CD4-positive, alpha-beta T cell treated with Interleukin-12 subunit alpha and Interleukin-12 subunit beta, for 1 hour (primary cell): Measurements from ENCODE around the gene SLC66A2.

Source experiments
- DNase-seq: peaks from one replicate; pipeline ENCODE4 v3.0.0-alpha.2; 2020

SLC66A2 gene

DNA sequence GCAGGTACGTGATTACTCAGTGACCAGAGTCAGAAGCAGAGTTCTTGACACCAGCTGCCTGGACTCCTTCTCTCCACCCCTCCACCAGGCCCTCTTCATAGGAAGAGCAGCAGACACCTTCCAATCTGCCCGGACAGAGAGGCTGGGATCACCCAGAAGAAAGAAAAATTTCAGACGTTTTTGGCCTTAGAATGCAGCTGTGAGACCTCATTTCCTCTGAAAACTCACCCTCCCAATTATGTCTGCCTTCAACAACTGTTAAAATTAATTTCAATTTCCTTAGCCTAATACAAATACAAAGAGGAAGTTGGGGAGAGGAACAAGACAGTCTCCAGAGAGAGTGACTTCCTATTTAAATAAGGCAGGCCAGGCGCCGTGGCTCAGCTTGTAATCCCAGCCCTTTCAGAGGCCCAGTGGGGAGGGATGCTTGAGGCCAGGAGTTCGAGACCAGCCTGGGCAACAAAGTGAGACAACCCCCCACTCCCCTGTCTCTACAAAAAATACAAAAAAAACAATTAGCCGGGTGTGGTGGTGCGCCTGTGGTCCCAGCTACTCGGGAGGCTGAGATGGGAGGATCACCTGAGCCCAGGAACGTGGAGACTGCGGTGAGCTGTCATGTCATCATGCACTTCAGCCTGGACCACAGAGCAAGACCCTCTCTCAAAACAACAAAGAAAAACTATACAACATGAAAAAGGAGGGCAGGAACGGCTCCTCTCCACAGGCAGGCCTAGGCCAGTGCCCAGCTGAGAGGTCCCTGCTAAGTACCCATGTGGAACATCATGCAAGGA is 1.6 kb downstream of the SLC66A2 start:
- peak; percentile 17 for DNase-seq

DNA sequence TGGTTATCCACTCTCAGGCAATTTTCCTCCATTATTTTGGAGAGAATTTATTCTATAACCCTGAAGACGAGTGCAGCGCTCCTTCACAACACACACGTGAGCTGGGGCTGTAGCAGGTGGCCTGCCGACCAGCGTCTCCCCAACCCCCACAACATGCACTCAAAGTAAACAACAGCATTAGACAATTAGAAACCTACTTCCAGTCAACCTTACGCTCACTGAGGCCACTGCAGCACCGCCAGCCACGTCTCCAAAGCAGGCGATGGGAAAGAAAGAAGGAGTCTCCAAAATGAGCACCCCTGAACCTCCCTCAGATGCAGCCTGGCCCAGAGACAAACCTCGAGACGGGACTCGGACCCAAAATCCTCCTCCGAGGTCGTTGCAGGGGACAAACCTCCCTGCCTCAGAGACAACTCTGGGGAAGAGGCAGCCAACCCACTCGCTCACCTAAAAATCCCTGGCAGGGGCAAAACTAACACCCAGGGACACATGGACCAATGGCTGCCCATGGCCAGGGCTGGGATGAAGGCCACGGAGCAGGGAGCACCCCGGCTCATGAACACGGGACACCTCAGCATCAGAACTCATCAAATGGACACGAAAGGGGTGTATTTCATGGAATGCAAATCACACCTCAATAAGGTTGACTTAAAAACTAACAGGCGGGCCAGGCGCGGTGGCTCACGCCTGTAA is 2.6 kb downstream of the SLC66A2 start:
- DNase-seq: no peak

DNA sequence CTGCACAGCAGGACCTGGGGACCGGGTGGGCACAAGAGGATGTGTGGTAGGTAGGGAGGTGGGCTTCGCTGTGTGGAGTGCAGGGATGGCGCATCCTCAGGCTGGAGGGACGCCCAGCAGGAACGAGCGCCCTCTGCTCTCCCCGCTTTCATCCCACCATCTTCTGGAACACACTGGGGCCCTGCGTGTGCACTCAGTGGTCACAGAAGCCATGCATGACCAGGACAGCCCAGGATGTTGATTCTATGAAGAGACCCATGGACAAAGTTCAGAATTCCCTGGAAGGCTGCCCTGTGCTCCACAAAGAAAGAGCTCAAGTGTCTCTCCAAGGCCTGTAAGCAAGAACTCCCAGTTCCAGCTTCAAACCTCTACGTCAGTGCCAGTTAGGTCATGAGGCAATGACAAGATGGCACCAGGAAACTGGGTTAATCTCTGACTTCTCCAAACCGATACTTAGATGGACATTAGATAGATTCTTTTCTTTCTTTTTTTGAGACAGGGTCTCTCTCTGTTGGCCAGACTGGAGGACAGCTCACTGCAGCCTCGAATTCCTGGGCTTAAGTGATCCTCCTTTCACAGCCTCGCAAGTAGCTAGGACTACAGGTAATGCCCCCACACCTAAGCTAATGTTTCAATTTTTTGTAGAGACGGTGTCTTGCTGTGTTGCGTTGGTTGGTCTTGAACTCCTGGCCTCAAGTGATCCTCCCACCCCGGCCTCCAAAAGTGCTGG is 3.4 kb downstream of the SLC66A2 start:
- DNase-seq: no peak

DNA sequence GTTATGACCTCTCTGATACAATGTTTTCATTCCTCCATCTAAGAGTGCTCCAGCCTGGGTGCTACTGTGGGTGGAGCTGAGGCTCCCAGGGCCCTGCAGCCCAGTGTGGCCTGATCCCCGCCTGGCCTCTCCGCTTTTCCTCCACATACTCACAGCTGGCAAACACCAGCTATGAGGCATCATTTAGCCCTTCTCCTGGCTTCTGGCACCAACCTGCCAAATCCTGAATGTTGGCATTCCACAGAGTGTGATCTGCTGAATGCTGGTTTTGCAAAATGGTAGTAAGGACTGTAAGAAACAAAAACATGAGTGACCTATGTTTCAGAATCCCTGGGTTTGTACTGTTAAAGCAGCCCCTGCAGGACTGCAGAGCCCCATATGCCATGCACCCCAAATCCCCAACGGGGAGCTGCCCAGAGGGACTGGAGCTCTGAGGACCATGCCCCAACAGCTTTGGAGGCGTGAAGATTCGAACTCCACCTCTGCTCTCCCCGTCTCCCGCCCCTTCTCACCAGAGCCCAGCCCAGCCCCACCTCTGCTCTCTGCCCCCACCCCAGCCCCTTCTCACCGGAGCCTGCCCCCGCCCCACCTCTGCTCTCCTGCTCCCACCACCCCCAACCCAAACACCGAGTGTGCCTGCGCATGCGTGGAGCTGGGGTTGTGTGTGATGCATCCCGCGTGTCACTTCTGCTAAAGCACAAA is 4.2 kb downstream of the SLC66A2 start:
- no peak for DNase-seq

DNA sequence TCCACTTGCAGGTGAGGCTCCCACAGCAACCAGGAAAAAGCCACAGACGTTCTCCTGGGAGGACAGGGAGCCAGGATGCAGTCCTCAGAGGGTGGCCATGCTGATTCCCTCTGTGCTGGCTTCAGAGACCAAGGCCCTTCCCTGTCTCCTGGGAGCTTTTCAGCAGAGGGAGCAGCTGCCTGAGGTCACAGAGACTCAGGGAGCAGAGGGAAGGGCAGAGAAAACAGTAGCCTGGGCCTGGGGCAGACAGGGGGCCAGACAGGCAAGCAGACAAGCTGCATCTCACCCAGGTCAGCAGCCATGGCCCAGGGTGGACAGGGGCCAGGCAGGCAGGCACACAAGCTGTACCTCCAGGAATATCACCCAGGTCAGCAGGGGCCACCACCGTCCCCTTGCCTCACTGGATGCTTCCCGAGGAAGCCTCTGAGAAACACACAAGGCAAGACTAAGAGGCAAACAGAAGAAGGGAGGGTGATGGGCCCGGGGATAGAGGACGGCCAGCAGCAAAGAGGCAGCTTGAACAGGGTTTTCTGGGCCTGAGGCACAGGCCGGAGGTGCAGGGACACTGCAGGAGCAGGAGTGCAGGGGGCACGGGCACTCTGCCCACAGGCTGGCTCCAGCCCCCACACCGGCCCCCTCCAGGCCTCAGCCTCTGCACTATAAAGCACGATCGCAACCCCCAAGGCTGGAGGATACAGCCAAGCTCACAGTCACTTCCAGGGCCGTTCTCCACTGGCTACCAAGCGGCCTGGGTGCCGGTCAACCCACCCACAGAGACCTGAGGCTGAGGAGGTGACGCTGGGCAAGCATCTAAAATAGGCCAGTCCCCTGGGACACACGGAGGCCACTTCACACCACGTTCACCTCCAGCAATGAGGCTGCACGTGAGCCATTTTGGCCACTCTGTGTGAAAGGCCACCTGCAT is 6.1 kb downstream of the SLC66A2 start:
- no peak for DNase-seq

DNA sequence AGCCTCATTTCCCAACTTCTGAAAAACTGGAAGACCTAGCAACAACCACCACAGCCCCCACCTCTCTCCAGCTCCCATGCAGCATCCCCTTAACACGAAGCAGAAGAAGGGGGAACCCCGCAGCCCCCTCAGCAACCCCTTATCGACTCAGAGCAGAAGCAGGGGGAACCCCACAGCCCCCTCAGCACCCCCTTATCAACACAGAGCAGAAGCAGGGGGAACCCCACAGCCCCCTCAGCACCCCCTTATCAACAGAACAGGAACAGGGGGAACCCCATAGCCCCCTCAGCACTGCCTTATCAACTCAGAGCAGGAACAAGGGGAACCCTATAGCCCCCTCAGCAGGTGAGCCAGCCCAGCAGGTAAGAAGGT is 6.7 kb downstream of the SLC66A2 start:
- DNase-seq: peak; percentile 20

DNA sequence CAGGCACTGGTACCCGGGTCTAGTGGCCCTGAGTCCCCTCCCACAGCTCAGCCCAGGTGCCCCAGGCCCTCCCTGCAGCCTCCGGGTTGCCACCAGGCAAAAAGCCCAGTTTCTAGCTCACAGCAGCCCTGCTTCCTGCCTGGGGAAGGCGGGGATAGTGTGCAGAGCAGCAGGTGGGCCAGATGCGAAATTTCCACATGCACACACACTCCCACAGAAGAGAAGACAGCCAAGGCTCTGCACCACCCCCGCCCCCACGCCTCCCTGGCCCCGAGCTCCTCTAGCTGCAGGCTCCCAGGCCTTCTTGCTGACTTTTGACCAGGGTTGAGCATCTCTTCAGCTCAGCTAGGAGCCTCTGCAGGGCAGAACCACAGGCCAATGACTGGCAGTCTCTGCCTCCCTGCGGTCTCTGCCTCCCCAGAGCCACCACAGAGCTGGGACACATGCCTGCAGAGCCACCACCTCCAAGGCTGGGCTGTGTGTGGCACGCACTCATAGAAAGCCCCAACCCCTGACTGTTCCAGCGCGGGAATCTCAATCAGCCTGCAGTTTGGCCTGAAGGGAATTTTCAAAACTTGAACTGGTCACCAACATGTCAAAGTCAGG is 7.2 kb downstream of the SLC66A2 start:
- peak; percentile 24 for DNase-seq

DNA sequence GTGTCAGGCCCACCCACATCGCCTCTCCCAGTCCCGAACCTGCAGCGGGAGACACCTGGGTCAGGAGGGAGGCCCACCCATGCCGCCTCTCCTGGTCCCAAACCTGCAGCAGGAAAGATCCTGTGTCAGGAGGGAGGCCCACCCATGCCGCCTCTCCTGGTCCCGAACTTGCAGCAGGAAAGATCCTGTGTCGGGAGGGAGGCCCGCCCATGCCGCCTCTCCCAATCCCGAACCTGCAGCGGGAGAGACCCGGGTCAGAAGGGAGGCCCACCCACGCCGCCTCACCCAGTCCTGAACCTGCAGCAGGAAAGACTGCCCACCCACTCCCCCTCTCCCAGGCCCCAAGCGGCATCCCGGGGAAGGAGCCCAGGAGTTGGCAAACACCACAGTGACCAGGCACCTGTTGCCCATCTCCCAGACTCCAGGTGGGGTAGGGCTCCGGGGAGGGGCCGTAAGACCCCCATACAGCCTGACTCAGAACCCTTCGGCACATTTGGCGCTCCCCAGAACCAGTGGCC is 7.8 kb downstream of the SLC66A2 start:
- no peak for DNase-seq

DNA sequence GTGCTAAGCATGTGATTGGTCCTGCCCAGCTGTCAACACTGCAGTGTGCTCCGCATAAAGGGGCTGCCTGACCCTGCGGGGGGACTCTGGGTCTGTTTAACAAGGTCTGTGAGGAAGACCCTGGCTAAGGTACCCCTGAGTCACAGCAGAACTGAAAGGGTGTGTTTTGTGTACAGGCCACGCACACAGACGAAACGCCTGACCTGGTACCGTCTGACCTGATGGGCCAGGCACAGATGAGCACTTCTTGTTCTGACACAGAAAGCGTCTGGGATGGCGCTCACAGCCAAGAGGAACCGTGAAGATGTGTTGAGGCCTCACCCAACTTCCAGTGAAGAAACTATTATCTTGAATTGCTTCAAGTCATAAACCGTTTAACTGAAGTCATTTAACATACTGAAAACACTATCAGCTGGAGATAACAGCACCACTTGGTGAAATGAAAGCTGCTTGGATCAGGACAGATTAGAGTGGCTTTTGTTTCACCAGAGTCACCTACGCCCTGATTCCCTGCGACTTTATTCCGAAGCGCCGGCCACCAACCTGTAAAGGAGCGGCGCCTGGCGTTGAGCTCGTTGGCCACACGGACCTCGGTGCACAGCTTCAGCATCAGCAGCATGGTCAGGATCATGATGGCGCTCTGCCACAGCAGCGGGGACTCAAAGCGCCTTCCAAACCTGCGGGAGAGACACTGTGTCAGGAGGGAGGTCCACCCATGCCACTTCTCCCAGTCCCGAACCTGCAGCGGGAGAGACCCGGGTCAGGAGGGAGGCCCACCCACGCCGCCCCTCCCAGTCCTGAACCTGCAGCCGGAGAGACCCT is 8.5 kb downstream of the SLC66A2 start:
- DNase-seq: no peak

DNA sequence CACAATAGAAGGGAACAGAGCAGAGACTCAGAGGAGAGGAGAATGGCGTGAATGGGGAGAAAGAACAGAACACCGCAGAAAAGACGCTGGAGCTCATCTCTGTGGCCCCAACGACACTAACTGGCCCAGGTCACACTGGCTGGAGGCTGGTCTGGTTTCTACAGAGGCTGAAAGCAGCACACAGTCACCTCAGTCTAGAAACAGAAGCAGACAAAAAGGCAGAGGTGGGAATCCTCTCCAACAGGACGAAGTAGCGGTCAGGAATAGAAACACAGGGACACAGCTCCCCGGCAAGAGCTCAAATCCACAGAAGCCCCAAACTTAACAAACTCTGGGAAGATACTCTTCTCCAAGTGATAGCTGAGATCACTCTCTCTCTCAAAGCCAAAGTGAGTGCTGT is 9.2 kb downstream of the SLC66A2 start:
- DNase-seq: no peak

DNA sequence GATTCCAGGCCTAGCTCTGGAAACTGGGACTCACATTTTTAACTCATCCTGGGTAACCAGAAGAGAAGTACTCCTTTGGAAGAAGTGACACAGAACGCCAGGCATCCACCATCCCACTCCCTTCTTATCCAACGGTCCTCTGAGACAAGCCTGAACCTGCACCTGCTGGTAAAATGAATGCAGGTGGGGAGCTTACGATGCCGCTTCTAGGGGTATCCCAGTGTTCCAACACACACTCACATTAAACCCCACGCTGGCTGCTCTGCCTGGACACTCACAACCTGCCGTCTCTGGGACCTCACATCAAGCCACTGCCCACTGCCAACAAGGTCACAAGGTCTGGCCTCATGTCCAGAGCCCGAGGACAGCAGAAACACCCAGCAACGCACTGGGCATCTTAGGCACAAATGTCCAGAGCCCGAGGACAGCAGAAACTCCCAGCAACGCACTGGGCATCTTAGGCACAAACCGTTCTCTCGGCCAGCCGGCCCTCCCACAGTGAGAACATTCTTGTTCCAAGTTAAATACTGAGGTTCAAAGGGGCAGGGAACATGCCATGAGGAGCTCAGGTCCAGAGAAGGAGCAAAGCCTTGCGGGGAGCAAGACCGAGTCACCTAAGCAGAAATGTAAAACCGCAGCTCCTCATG is 9.9 kb downstream of the SLC66A2 start:
- no peak for DNase-seq

DNA sequence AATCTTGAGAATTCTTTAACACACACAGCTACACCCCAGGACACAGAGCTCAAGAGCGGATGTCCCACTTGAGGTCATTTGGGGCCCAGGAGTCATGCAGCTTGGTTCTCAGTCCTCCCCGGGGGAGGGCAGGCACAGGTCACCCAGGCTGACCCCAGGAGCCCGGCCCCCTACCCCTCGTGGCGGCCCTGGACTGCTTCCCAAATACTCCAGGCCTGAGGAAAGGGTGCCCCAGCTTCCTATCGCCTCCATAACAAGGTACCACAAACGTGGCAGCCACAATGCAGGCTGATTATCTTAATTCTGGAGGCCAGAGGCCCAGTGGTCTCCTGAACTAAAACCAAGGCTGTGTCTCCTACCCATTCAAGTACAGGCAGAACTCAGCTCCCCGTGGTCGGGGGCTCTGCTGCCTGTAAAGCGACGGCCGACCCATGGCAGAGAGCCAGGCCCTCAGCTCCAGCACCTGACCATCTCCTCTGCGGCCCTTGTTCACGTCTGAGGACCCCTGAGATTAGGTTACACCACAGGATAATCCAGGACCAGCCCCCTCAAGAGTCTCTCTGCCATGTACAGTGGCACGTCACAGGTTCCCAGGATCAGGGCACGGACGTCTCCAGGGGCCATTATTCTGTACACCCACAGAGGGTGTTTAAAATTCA is 10.5 kb downstream of the SLC66A2 start:
- DNase-seq: no peak

DNA sequence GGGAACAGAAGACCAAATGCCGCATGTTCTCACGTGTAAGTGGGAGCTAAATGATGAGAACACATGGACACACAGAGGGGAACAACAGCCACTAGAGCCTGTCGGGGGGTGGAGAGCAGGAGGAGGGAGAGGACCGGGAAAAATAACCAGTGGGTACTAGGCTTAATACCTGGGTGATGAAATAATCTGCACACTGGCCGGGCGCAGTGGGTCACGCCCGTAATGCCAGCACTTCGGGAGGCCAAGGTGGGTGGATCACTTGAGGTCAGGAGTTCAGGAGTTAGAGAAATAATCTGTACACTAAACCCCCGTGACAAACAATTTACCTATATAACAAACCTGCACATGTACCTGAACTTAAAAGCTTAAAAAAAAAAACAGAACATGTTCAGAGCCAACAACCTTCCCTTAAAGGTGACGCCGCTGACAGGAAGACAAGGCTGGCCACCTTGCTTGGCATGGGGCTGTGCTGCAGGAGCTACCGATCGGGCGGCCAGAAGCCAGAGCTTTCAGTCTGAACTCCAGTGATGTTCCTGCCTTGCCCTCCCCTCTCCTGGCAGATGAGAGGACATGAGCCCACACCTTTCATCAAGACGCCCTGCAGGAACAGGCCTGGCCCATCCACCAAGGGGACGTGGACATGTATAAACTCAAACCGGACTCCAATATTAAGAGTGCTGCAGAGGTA is 11.2 kb downstream of the SLC66A2 start:
- DNase-seq: no peak

DNA sequence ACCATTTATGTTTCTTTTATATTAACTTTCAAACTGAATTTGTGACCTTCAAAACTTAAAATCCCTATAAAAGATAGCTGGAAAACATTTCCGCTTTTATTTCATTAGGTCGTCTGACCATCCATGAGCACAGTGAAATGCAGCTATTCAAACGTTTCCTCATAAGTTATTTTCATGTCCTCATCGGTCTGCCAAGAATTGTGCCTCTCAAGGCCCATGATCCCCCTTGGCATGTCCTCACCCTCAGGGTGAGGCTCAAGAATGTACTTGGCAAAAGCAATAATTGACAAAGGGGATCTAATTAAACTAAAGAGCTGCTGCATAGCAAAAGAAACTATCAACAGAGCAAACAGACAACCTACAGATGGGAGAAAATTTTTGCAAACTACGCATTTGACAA is 12.4 kb downstream of the SLC66A2 start:
- DNase-seq: no peak

DNA sequence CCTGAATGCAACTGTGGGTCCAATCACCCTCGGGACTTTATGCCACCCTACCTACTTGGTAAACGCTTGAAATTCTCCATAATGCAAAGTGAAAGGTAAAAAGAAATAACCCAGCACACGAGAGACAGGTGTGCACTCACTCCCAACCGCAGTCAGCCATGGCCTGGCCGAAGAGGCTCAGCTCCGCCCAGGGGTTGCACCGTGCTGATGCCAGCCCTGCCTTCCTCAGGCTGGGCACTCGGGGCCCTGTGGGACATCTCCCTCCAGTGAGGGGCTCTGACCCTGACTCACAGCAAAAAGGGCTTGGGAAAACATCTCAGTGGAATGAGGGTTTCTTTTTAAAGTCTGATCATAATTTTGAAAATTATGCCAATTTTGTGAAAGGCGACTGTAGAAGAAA is 13.3 kb downstream of the SLC66A2 start:
- DNase-seq: no peak

DNA sequence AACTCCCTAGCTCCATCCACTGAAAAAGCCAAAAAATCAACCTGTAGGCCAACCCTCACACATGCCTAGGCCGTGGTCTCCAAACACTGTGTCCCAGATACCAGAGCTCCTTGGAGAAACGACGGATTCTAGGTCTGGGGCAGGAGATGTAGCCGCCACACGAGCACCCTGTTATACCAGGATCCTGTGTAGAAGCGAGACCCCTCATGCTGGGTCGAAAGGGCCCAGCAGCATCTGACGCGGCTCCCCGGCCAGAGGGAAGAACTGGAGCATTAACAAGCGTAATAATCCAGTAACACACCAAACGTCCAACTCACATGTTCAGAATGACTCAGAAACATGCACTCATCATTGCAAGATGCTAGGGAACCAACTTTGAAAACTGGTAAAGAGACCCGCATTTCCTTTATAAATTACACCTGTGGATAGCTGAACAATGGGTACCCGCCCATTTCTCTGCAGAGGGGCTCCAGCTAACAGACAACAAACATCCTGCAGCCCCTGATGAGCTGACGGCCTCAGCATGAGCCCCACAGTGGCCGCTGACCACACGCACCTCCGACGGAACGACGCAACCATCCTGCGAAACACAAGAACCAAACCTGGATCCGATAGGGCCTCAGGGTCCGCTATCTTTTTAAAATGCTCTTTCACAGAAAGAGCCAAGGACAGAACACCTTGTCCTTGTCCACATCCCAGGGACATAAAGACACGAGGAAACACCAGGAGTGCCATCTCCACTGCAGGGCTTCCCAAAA is 14.2 kb downstream of the SLC66A2 start:
- no peak for DNase-seq

DNA sequence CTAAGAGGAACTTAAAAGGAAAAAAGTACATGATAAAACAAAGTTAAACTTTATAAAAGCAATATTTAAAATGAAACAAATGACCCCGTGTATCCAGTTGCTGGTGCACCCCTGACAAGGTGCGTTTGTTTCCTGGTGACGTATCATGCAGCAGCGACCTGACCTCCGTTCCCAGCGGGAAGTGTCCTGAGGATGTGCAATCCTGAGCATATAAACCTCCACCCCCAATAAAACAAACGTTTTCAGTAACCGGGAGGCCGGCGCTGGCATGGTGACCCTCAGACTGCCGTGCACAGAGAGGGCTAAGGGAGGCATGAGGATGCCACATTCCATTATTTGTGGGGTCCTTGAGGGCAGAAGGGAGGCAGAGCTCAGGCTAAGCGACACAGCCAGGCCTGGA is 14.8 kb downstream of the SLC66A2 start:
- DNase-seq: no peak

DNA sequence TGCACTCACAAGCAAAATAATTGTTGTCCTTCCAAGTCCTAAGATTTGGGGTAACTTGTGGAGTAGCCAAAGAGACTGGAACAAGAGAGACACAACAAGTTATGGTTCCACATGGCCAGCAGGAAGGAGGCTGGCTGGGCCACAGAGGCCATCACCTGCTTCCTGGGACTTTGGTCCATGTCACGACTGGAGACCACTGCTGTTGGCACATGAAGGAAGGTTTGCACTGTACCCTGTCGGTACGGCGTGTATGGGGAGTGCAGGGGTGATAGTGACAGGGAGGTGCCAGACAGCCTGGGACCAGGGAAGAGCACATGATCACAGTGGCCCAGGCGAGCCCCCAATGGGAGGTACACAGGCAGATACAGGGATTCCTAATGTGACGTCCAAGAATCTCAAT is 15.5 kb downstream of the SLC66A2 start:
- no peak for DNase-seq
